IMR-90 (cell line): ENCODE measurements around the gene AP1M2. TPM values are rescaled to one million over a fixed set of nuclear protein-coding genes. Genes with fewer than 3 reads are reported as not detected.

Source experiments
- ATAC-seq: fragments of 200-7000 bp; cut with Tn5 transposase; 2 replicates; pipeline ENCODE4 v1.9.1; 2020; ENCODE audit warnings: low read depth, mild to moderate bottlenecking, moderate library complexity
- BruUV-seq: library from RNA; stranded (reverse); fragments of 400-500 nt; replicated peaks from 2 replicates; lab custom pipeline; 2021; lab: Mats Ljungman, UMichigan
- CTCF ChIA-PET: fragments of 300-600 bp; formaldehyde crosslinking; extraction: SDS; loops from one replicate; lab custom pipeline; 2021; ENCODE audit warnings: antibody characterized with exemption; lab: Yijun Ruan, JAX
- POLR2A ChIA-PET: fragments of 300-600 bp; sonication (Branson Sonifier 250); formaldehyde crosslinking; loops from one replicate; lab custom pipeline; 2022; ENCODE audit warnings: antibody characterized with exemption; ENCODE audit not compliant: unreplicated experiment; lab: Charles Lee
- DNase-seq: peaks from one replicate; pipeline ENCODE4 v3.0.0; 2013
- H2AFZ ChIP-seq: replicated peaks from 2 replicates; pipeline ENCODE3; 2013; ENCODE audit warnings: low read length, mild to moderate bottlenecking; ENCODE audit not compliant: poor library complexity
- H2AK5ac ChIP-seq: 2 replicates; pipeline ENCODE4 v1.6.1; 2013; ENCODE audit warnings: low read depth, low read length, inconsistent platforms
- H2AK9ac ChIP-seq: replicated peaks from 2 replicates; pipeline ENCODE3; 2013; ENCODE audit warnings: mild to moderate bottlenecking, low read depth, low read length, moderate library complexity; ENCODE audit not compliant: poor library complexity
- H2BK120ac ChIP-seq: 2 replicates; pipeline ENCODE4 v1.6.1; 2013; ENCODE audit warnings: low read depth, low read length, inconsistent platforms
- H2BK15ac ChIP-seq: 3 replicates; pipeline ENCODE4 v1.6.1; 2013; ENCODE audit warnings: low read depth, low read length, inconsistent platforms
- H2BK20ac ChIP-seq: 2 replicates; pipeline ENCODE4 v1.6.1; 2013; ENCODE audit warnings: low read depth, mild to moderate bottlenecking, inconsistent platforms, low read length, moderate library complexity
- H2BK5ac ChIP-seq: 2 replicates; pipeline ENCODE4 v1.6.1; 2013; ENCODE audit warnings: mild to moderate bottlenecking, low read depth, low read length, inconsistent platforms; ENCODE audit not compliant: poor library complexity, severe bottlenecking
- H3K14ac ChIP-seq: replicated peaks from 2 replicates; pipeline ENCODE4 v1.6.1; 2013; ENCODE audit warnings: low read depth, low read length, inconsistent platforms
- H3K18ac ChIP-seq: 2 replicates; pipeline ENCODE4 v1.6.1; 2013; ENCODE audit warnings: low read depth, low read length, control low read depth
- H3K23ac ChIP-seq: 2 replicates; pipeline ENCODE4 v1.6.1; 2013; ENCODE audit warnings: low read depth, low read length, inconsistent platforms
- H3K27ac ChIP-seq: 2 replicates; pipeline ENCODE4 v1.5.1; 2013; ENCODE audit warnings: mild to moderate bottlenecking, control low read depth, low read length; ENCODE audit not compliant: insufficient read depth
- H3K27me3 ChIP-seq: 2 replicates; pipeline ENCODE4 v1.6.1; 2013; ENCODE audit warnings: low read length; ENCODE audit not compliant: control insufficient read depth, insufficient read depth
- H3K36me3 ChIP-seq: 2 replicates; pipeline ENCODE4 v1.6.1; 2013; ENCODE audit warnings: low read length, mixed read lengths; ENCODE audit not compliant: control insufficient read depth, insufficient read depth
- H3K4ac ChIP-seq: 2 replicates; pipeline ENCODE4 v1.6.1; 2013; ENCODE audit warnings: low read depth, low read length, inconsistent platforms
- H3K4me1 ChIP-seq: 2 replicates; pipeline ENCODE4 v1.6.1; 2013; ENCODE audit warnings: low read length, mixed read lengths; ENCODE audit not compliant: control insufficient read depth, insufficient read depth
- H3K4me2 ChIP-seq: 2 replicates; pipeline ENCODE4 v1.6.1; 2013; ENCODE audit warnings: low read depth, mild to moderate bottlenecking, control low read depth, low read length, moderate library complexity
- H3K4me3 ChIP-seq: 2 replicates; pipeline ENCODE4 v1.5.1; 2013; ENCODE audit warnings: low read depth, mild to moderate bottlenecking, control low read depth, low read length, moderate library complexity; ENCODE audit not compliant: insufficient read depth
- H3K56ac ChIP-seq: 2 replicates; pipeline ENCODE4 v1.6.1; 2013; ENCODE audit warnings: low read length, inconsistent platforms; ENCODE audit not compliant: insufficient read depth; ENCODE audit errors: extremely low read depth
- H3K79me1 ChIP-seq, 2 experiments: 2 replicates each; pipeline ENCODE4 v1.6.1; 2013; ENCODE audit warnings: low read length in 2 of 2, inconsistent platforms in 1 of 2, low read depth in 1 of 2
- H3K9ac ChIP-seq: 2 replicates; pipeline ENCODE4 v1.6.1; 2013; ENCODE audit warnings: low read depth, low read length, control low read depth
- H3K9me1 ChIP-seq: 2 replicates; pipeline ENCODE4 v1.6.1; 2013; ENCODE audit warnings: low read length, inconsistent platforms; ENCODE audit not compliant: insufficient read depth
- H3K9me3 ChIP-seq: 2 replicates; pipeline ENCODE4 v1.6.1; 2013; ENCODE audit warnings: low read length; ENCODE audit not compliant: control insufficient read depth, insufficient read depth
- H4K20me1 ChIP-seq: 2 replicates; pipeline ENCODE4 v1.6.1; 2013; ENCODE audit warnings: low read length, inconsistent platforms; ENCODE audit not compliant: insufficient read depth
- H4K5ac ChIP-seq: 2 replicates; pipeline ENCODE4 v1.6.1; 2013; ENCODE audit warnings: mild to moderate bottlenecking, low read depth, low read length, control low read depth
- H4K8ac ChIP-seq, 2 experiments: 2 replicates each; pipeline ENCODE4 v1.6.1; 2013; ENCODE audit warnings: low read depth in 2 of 2, low read length in 2 of 2, control low read depth in 1 of 2, inconsistent platforms in 1 of 2
- H4K91ac ChIP-seq: 2 replicates; pipeline ENCODE4 v1.6.1; 2013; ENCODE audit warnings: low read depth, low read length, inconsistent platforms; ENCODE audit not compliant: insufficient read depth
- BHLHE40 ChIP-seq: fragments of 150-350 bp; IDR thresholded peaks from 2 replicates; pipeline ENCODE4 v1.6.1; 2016; ENCODE audit warnings: mild to moderate bottlenecking, low read depth, low read length
- CEBPB ChIP-seq: IDR thresholded peaks from 2 replicates; pipeline ENCODE4 v1.6.1; 2012; ENCODE audit warnings: low read depth, low read length, improper control_type of control experiment
- WGBS, 2 experiments: methylation state at CpG; one replicate each; pipeline versions ENCODE4 v1.1.5 to v1.1.7; 2013; ENCODE audit warnings: missing lambda C conversion rate in 2 of 2; ENCODE audit not compliant: insufficient read length in 1 of 2; ENCODE audit errors: extremely low coverage in 2 of 2; 5-methylcytosine and 5-hydroxymethylcytosine counted together
- dilution Hi-C: fragments of 300-500 bp; cut with HindIII; formaldehyde crosslinking; loops from one replicate; pipeline ENCODE4 v1.14.3; 2018; ENCODE audit warnings: low sequenced_read_pairs; ENCODE audit not compliant: unreplicated experiment
- in situ Hi-C: fragments of 300-500 bp; cut with MboI; formaldehyde crosslinking; loops from 3 replicates; pipeline ENCODE4 v1.14.3; 2019; ENCODE audit warnings: low sequenced_read_pairs, inconsistent platforms, mixed read lengths
- intact Hi-C: fragments of 100-400 bp; cut with micrococcal nuclease; formaldehyde crosslinking; loops from 2 replicates; pipeline ENCODE4 v1.10.0; 2022
- polyA plus RNA-seq, 3 experiments: library from polyadenylated mRNA; depleted of rRNA; stranded (reverse); fragments of >200 nt; gene quantifications; 2 replicates each; pipeline ENCODE4 v1.2.3, GENCODE V29; 2012; ENCODE audit warnings: low replicate concordance in 1 of 3
- total RNA-seq: library from RNA; depleted of rRNA; stranded (reverse); fragments of >200 nt; gene quantifications from 2 replicates; pipeline ENCODE4 v1.2.3, GENCODE V29; 2012

The AP1M2 gene
- total and polyA plus RNA-seq, 2 of the 4 experiments (the other 2 are of a cell fraction): 0.17 TPM; not detected in 1

GRCh38 chr19:10620786-10621185, 33.7 kb upstream of the AP1M2 start:
- in situ Hi-C loops (no loop called here), dilution Hi-C loops (no loop called here), intact Hi-C loops (no loop called here)
- ChIA-PET POLR2A (no interaction called here), CTCF (no interaction called here)
- WGBS, 2 experiments: 93% methylated on average over 2 of the region's 4 CpGs; no CpG with 5 or more reads in 1 of the 2 experiments
- H2AK5ac ChIP-seq: peak overlapping the region; percentile 3; the same call in 1 of the 2 replicates
- H3K18ac ChIP-seq: peak overlapping the region; percentile 25; the same call in 1 of the 2 replicates
- H4K8ac ChIP-seq: peak overlapping the region in 1 of 2 experiments; percentile 4; a peak in 1 of 4 replicates
- peaks cover 2% of the 10 kb centered on the region; the same call in 1 of the 2 replicates for H3K36me3 ChIP-seq
- H4K5ac ChIP-seq: peak overlapping the region; percentile 17; the same call in 1 of the 2 replicates
- DNase-seq: no peak
- no peak overlapping the region for H2AFZ ChIP-seq
- H3K4me1 ChIP-seq: peaks cover 19% of the 10 kb centered on the region
- no peaks in the 10 kb centered on the region for H3K9me3 ChIP-seq
- peak overlapping the region; percentile 52; the same call in 1 of the 2 replicates for H3K23ac ChIP-seq
- H3K9me1 ChIP-seq: peaks cover 21% of the 10 kb centered on the region
- no peak overlapping the region for H3K9ac ChIP-seq
- no peak overlapping the region for H3K4me2 ChIP-seq
- peak overlapping the region; percentile 41; the same call in 1 of the 2 replicates for H2BK120ac ChIP-seq
- peak overlapping the region; percentile 25; the same call in 1 of the 2 replicates for H4K91ac ChIP-seq
- no peak for ATAC-seq
- H4K20me1 ChIP-seq: peaks cover 5% of the 10 kb centered on the region; the same call in 1 of the 2 replicates
- H2BK20ac ChIP-seq: peak overlapping the region; percentile 69
- H3K4me3 ChIP-seq: no peak overlapping the region
- no TSS peak for BruUV-seq
- H3K56ac ChIP-seq: no peak overlapping the region
- H2AK9ac ChIP-seq: no peak overlapping the region
- H3K27ac ChIP-seq: peak overlapping the region; percentile 31; the same call in 1 of the 2 replicates
- H3K27me3 ChIP-seq: no peaks in the 10 kb centered on the region
- peaks cover 48 to 74% of the 10 kb centered on the region in 2 experiments for H3K79me1 ChIP-seq
- H2BK15ac ChIP-seq: peak overlapping the region; percentile 7; the same call in 1 of the 3 replicates
- H2BK5ac ChIP-seq: peak overlapping the region; percentile 59
- peak overlapping the region; percentile 28; the same call in 1 of the 2 replicates for H3K4ac ChIP-seq
- TF ChIP-seq CEBPB (peak; percentile 31; the same call in 1 of the 2 replicates), BHLHE40 (no peak)
- peak overlapping the region; percentile 40; the same call in 1 of the 2 replicates for H3K14ac ChIP-seq
